ENCODE results near the gene DDX41.
A peak's percentile ranks its signal among the peaks of the same experiment; 100 is the strongest.

The DDX41 gene

DNA sequence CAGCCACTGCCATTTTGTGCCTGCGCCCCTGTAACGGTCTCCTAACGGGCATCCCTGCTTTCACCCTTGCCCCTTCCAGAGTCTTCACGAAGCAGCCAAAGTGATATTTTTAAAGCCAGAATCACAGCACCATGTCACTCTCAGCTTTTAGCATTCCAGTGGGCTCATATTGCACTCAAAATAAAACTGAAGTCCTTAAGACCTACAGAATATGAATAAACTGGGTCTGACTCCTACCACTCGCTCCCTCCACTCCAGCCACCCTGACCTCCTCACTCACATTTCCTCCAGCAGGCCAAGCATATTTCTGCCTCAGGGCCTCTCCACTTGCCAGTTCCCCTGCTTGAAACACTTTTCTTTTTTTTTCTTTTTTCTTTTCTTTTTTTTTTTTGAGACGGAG, 16.9 kb downstream of the DDX41 start:
- H3K4me3 ChIP-seq (ENCODE audit: low read depth, low read length), result no peak overlapping the region
- DNase-seq (ENCODE audit: low read depth), result no peak
- no peak for TF ChIP-seq CTCF (IDR thresholded peaks at IDR 0.05; ENCODE audit: insufficient read depth, low read depth, low read length, missing control alignments)

DNA sequence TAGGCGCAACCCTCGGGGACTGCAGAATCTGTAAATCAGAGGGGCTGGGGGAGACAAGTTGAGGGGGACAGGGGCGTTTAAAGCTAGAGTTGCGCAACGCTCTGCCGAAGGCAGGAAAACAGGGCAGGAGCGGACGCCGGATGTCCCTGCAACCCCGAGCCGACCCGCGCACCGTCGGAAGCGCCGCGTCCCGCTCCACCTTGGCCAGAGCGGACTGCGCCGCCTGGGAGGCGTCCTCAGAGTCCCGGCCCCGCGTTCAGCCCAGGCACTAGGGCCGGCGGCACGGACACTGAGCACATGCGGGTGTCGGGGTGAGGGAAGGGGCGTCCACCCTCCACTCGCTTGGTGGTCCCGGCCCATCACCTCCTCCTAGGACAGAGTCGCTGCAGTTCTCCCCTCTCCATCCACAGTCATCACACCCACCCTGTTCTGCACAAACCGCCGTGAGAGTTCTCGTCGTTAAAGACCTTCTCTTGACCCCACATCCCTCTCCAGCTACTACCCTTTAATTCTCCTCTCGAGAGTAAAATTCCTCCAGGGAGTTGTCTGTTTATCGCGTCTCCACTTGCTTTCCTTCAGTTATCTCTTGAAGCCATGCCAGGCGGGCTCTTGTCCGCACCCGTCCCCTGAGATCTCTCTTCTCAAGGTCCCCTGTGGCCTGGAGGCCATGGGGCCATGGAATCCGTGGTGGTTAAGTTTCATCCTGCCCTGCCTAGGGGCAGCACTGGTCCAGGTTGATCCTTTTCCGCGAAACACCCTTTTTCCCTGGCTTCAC, 18.6 kb downstream of the DDX41 start:
- DNase-seq (ENCODE audit: low read depth), result peak; percentile 44
- peak overlapping the region; percentile 82 for H3K4me3 ChIP-seq (ENCODE audit: low read depth, low read length)
- TF ChIP-seq CTCF (IDR thresholded peaks at IDR 0.05; ENCODE audit: insufficient read depth, low read depth, low read length, missing control alignments), result no peak

- no peak for TF ChIP-seq CTCF (IDR thresholded peaks at IDR 0.05; ENCODE audit: insufficient read depth, low read depth, low read length, missing control alignments)
- peak within 1 kb of the TSS; percentile 82 for H3K4me3 ChIP-seq (ENCODE audit: low read depth, low read length)
- DNase-seq (ENCODE audit: low read depth), result peak; percentile 97
Measured at GRCh38 chr5:177497292-177498012, 19.3 kb downstream of the DDX41 start, which contains the start of gene PDLIM7. Gene PDLIM7, minus strand, starts transcription at chr5:177497604. Its CDS starts 1,092 bp downstream, at chr5:177496512.

GRCh38 chr5:177496727-177497291, 20.0 kb downstream of the DDX41 start:
- DNase-seq (ENCODE audit: low read depth), result peak; percentile 46
- H3K4me3 ChIP-seq (ENCODE audit: low read depth, low read length), result peak overlapping the region; percentile 82
- no peak for TF ChIP-seq CTCF (IDR thresholded peaks at IDR 0.05; ENCODE audit: insufficient read depth, low read depth, low read length, missing control alignments)

- peak; percentile 12 for TF ChIP-seq CTCF (IDR thresholded peaks at IDR 0.05; ENCODE audit: insufficient read depth, low read depth, low read length, missing control alignments)
- DNase-seq (ENCODE audit: low read depth), result peak; percentile 35
- H3K4me3 ChIP-seq (ENCODE audit: low read depth, low read length), result peak overlapping the region; percentile 82
Measured at GRCh38 chr5:177496070-177496726, 20.6 kb downstream of the DDX41 start.

GRCh38 chr5:177495243-177496060, 21.3 kb downstream of the DDX41 start:
- no peak for TF ChIP-seq CTCF (IDR thresholded peaks at IDR 0.05; ENCODE audit: insufficient read depth, low read depth, low read length, missing control alignments)
- peak; percentile 60 for DNase-seq (ENCODE audit: low read depth)
- no peak overlapping the region for H3K4me3 ChIP-seq (ENCODE audit: low read depth, low read length)

Measured in GM12865 (cell line).